Measurements from ENCODE around the gene CYP26B1.

CYP26B1 gene

DNA sequence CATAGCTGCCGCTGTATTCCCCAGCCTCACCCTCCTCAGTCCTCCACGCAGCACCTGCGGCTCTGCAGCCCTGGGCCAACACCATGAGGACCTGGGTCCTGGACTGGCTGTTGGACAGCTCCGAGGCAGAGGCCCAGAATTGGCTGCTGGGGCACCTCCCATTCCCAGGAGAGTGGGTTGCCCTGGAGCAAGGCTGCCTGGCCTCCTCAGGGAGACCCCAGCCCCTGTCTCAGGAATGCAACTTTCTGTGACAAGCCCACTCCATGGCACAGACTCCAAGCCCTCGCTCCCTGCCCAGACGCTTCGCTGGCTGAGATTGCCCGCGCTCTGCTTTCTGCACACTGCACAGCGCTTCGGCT is 33.0 kb downstream of the CYP26B1 start:
- ChIA-PET POLR2A (ENCODE audit: low non-redundant PET) (no interaction called here), CTCF (interaction anchor here (0.6 kb wide), 1 partner anchor 214 kb away, joined by 3 read pairs; no protein-coding TSS in a partner anchor)
- DNase-seq (ENCODE audit: low spot score), result no peak
- TF ChIP-seq, protein P1, sequence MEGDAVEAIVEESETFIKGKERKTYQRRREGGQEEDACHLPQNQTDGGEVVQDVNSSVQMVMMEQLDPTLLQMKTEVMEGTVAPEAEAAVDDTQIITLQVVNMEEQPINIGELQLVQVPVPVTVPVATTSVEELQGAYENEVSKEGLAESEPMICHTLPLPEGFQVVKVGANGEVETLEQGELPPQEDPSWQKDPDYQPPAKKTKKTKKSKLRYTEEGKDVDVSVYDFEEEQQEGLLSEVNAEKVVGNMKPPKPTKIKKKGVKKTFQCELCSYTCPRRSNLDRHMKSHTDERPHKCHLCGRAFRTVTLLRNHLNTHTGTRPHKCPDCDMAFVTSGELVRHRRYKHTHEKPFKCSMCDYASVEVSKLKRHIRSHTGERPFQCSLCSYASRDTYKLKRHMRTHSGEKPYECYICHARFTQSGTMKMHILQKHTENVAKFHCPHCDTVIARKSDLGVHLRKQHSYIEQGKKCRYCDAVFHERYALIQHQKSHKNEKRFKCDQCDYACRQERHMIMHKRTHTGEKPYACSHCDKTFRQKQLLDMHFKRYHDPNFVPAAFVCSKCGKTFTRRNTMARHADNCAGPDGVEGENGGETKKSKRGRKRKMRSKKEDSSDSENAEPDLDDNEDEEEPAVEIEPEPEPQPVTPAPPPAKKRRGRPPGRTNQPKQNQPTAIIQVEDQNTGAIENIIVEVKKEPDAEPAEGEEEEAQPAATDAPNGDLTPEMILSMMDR (conservative IDR thresholded peaks at IDR 0.05; ENCODE audit: low read depth), result no peak
- H3K27ac ChIP-seq, result peak overlapping the region; percentile 98

DNA sequence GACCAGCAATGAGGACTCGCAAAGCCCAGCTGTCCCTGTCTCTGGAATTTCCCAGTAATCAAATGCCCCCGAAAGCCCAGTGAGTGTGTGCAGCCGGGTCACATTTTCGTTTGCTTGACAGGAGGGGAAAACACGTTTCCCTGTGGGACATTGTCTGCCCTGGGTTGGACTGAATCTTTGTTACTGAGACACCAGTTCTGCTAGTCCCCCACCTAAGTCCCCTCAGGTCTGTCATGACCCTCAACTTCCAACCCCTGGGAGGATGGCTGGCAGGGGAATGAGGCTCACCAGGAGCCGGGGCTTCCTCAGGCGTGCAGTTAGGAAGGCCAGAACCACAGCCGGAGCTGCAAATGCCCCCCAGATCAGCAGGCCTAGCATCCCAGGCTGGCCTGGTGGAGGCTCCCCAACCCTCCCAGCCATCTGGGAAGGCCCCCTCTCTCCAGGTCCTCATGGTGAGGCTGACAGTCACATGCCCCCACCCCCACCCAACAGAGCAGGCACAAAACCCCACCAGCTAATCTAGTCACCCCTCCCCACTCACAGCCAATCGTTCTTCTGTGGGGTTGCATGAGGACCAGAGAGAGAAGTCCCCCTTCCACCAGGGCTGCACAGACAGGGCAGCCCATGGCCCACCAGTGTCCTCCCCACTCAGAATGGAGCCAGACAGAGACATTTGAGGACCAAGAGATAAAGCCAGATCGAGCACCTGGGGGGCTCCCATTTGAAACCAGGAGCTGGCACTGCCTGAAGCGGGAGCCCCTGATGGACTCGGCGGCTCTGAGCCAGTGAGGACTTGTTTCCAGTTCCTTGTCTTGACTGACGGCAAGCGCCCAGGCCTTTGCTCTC is 33.6 kb downstream of the CYP26B1 start:
- peak overlapping the region; percentile 98 for H3K27ac ChIP-seq
- POLR2A ChIA-PET (ENCODE audit: low non-redundant PET), result no interaction called here
- CTCF ChIA-PET, result interaction anchor here (0.5 to 0.7 kb wide), 2 partner anchors 243 to 270 kb away, joined by 3 read pairs; no protein-coding TSS in a partner anchor

DNA sequence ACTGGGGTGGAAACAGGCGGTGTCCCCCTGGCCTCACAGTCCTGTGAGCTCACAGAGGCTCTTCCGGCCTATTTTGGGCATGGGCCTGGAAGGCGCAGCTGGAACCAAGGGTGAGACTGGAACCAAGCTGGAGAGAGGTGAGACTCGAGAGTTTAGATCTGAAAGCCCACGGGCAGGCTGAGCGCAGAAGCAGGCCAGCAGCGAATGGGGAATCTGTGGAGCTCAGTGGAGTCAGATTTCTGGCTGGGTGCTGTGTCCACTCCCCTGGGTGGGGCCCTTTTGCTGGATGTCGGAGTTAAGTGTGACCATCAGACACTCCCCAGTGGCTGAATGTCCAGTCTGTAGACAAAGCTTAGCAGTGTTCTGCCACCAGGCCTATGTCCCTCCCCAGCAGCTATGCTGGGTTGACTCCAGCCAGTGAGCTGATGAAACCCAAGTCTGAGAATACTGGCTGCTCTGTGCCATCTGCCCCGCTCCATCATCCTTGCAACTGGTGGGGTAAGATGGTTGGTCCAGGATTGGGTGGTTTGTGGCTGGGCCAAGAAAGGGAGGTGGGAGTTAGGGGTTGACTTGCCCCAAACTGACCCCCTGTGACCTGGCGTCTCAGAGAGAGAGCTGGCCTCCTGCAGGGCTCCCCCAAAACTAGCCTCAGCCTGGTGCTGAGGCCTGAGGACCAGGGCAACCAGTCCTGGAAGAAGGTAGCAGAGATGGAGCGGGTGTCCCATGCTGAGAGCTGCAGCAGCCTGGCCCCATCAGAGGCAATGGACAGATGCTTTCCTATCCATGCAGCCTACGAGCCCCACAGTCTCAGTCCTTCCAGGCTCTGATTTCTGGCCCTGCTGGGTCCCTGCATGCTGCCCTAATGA is 34.4 kb downstream of the CYP26B1 start:
- TF ChIP-seq, protein P1 (conservative IDR thresholded peaks at IDR 0.05; ENCODE audit: low read depth), result no peak
- ChIA-PET CTCF (interaction anchor here (0.5 kb wide), 1 partner anchor 242 kb away, joined by 3 read pairs; no protein-coding TSS in a partner anchor), POLR2A (ENCODE audit: low non-redundant PET) (no interaction called here)
- no peak for DNase-seq (ENCODE audit: low spot score)
- peak overlapping the region; percentile 1 for H3K27ac ChIP-seq

More for the DNA sequence above, 33.6 kb downstream of the CYP26B1 start:
- TF ChIP-seq, protein P1 (conservative IDR thresholded peaks at IDR 0.05; ENCODE audit: low read depth), result no peak
- no peak for DNase-seq (ENCODE audit: low spot score)

DNA sequence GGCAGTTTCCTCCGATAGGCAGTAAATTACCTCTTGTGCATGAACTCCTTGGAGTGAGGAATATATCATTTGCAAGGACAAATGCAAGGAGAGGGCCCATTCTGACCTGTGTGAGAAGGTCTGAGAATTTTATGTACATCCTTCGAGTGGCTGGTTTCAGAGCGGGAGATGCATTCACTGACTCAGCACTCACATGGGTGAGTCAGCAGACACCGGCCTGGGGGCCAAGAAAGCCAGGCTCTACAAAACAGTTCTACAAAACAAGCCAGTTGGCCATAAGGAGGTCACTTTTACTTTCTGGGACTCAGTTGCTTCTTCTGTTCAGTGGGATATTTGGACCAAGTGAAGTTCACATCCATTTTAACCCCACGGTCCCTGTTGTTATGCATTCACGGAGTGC is 35.3 kb downstream of the CYP26B1 start:
- CTCF ChIA-PET, result no interaction called here
- peak; percentile 45 for DNase-seq (ENCODE audit: low spot score)
- POLR2A ChIA-PET (ENCODE audit: low non-redundant PET), result no interaction called here
- no peak overlapping the region for H3K27ac ChIP-seq
- TF ChIP-seq, protein P1 (conservative IDR thresholded peaks at IDR 0.05; ENCODE audit: low read depth), result no peak

DNA sequence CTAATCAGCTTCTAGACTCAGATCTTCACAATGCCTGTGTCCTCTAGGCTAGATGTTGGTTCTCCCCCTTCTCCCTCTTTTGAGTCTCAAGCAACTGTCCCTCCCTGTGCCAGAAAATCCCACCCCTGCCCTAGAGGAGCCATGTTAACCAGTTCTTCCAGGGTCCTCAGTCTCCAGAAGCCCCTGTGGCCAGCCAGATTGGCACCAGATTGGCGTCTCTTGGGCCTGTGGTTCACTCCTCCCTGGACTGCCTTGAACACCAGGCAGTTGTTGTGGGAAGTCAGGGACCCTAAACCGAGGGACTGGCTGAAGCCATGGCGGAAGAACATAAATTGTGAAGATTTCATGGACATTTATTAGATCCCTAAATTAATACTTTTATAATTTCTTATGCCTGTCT is 36.6 kb downstream of the CYP26B1 start:
- no peak for DNase-seq (ENCODE audit: low spot score)
- ChIA-PET POLR2A (ENCODE audit: low non-redundant PET) (no interaction called here), CTCF (no interaction called here)
- TF ChIP-seq, protein P1 (conservative IDR thresholded peaks at IDR 0.05; ENCODE audit: low read depth), result no peak
- H3K27ac ChIP-seq, result no peak overlapping the region

DNA sequence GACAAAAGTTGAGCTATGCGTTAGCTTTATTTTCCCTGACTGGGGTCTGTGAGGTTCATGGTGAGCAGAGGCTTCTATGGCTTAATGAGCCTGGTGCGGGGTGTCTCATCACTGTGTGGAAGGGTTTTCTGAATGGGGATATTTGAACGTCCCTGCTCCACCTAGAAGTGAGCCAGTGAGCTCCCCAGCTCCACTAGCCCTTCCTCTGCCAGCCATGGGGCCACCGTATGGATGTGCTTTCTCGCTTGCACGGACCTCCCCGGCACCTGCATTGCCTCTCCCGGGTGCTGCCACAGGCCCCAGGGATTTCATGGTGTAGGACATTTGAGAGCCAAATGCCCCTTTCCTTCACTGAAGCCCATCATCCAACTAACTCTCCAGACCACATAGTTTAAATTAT is 37.8 kb downstream of the CYP26B1 start:
- DNase-seq (ENCODE audit: low spot score), result no peak
- TF ChIP-seq, protein P1 (conservative IDR thresholded peaks at IDR 0.05; ENCODE audit: low read depth), result no peak
- CTCF ChIA-PET, result no interaction called here
- POLR2A ChIA-PET (ENCODE audit: low non-redundant PET), result no interaction called here
- no peak overlapping the region for H3K27ac ChIP-seq
